Left kidney (tissue), 2 donors: ENCODE measurements around the gene KCNQ1. TPM values are rescaled to one million over a fixed set of nuclear protein-coding genes. Genes with fewer than 3 reads are reported as not detected.
A peak's percentile ranks its signal among the peaks of the same experiment; 100 is the strongest.

Experiments used
- DNase-seq: peaks from one replicate; pipeline ENCODE4 v3.0.0-alpha.2; 2013
- polyA plus RNA-seq: library from polyadenylated mRNA; unstranded; fragments of 120-200 nt; gene quantifications from one replicate; pipeline ENCODE4 v1.2.1, GENCODE V29; 2013; ENCODE audit not compliant: insufficient read length

KCNQ1 gene
- polyA plus RNA-seq, 1 donor, result 9.1 TPM

DNA sequence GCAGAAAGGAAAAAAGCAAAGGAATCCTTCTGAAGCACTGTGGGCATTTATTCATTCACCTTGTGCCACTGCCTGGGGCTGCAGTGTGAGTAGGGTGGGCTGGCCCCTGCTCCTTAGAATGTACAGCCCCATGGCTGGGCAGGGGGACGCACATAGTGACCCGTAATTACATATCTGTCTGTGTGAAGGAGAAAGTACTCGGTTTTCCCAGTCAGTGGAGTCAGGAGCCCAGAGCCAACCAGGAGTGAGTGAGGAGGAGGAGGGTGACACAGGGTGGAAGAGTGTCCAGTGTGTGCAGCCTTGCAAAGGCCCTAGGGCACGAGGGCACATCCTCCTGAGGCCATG is 348.9 kb downstream of the KCNQ1 start:
- no peak for DNase-seq

DNA sequence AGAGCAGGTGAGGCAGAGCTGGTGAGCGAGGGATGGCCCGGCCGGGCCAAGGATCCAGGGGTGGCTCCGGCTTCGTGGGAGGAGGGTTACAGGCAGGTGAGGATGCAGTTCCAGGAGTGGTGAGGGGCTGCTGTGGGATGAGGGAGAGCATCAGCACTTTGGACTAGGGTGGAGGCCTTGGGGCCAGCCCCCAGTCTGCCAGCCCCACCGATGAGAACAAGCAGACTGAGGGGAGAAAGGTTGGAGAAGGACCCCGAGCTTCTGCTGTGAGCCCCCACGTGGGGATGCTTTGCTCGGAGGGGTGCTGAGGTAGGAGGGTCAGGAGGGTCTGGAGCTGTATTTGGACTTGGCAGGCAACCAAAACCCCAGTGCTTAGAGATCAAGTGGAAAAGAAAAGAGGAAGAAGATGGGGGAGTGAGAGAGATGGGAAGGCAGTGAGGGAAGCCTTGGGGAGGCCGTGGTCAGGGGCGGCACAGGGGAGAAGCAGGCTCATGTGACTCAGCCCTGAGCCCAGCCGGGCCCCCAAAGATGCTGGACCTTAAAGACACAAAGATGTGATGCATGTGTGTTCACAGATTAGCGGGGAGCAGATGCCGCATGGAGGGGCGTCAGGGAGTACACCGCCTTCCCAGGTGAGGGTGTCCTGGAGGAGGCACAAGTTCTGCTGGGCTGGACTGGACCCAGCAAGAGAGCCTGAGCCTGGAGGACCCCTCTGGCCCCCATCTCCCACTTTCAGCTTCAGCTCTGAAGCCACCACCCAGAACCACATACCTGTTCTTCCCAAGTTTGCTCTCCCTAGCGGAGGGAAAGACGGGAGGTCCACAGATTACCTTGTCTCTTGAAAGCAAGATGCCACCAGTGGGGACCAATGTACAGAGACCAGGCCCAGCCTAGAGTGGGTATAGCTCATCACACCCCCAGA is 349.5 kb downstream of the KCNQ1 start:
- DNase-seq, result no peak

- no peak for DNase-seq
These were observed 350.1 kb downstream of the KCNQ1 start for GRCh38 chr11:2794968-2795322.

DNA sequence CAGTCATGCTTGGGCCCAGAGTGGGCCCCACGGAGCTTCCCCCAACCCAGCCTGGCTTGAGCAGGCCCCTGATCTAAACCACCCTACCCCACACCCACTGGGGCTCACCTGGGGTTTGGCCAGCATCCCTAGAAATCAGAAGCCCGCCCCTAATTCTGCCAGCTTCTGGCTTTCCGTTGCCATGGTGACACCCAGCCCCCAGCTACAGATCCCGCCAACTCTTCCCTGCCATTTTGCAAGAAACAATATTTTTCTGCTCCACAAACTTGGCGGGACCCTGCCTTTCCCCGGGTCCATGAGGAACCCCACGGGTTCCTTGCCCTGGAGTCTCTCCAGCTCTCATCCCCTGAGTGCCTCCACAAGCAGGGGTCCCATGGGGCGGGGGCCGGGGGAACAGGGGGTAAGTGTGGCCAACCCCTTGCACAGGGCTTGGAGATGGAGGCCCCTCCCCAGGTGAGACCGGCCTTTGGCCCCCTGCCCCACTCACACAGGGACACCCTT is 350.7 kb downstream of the KCNQ1 start:
- no peak for DNase-seq

DNA sequence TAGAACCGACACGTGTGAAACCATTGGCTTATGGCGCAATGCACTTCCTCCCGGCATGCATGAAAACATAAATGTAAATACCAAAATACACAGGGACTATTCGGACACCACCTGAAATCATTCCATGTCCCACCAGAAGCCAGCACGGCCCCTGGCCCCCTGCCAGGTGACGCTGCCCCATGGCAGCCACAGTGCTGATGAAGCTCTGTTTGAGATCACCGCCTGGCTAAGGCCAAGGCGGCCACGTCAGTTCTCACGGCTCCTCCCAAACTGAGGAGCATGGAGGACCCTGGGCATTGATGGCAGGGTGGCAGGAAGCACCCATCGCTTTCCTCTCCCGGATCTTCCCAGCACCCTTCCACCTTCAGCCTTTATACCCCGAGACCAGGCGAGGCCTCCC is 351.3 kb downstream of the KCNQ1 start:
- DNase-seq, result no peak

DNA sequence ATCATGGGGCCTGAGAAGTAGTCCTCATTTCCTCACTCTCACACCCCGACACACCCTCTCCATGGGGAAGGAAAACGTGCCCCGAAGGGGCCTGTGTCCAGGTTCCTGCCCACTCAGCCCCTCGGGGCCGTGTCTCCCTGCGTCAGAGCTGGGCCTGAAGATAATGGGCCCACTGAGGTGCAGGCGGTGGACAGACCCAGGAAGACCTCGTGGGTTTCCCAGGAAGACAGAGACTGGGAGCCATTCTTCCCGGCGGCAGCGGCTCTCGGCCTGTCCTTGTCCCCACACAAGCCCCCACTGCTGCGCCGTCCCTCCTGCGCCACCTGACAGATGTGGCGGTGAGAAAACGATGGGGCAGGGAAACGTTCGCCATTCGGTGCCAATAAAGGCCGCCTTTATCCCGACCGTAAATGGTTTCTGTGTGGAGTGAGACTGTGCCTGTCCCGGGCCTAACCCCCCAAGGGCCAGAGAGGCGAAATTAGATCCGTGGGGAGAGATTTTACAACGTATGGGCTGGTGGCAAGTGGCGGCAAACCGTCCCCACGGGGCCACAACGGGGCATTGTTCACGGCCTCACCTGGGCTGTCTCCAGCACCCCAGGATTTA is 351.8 kb downstream of the KCNQ1 start:
- no peak for DNase-seq

- no peak for DNase-seq
These were observed 352.4 kb downstream of the KCNQ1 start for GRCh38 chr11:2797121-2797711.

GRCh38 chr11:2797741-2798361 is 353.0 kb downstream of the KCNQ1 start:
- DNase-seq, result no peak

GRCh38 chr11:2798951-2799761 is 354.3 kb downstream of the KCNQ1 start:
- DNase-seq, result peak; percentile 68

DNA sequence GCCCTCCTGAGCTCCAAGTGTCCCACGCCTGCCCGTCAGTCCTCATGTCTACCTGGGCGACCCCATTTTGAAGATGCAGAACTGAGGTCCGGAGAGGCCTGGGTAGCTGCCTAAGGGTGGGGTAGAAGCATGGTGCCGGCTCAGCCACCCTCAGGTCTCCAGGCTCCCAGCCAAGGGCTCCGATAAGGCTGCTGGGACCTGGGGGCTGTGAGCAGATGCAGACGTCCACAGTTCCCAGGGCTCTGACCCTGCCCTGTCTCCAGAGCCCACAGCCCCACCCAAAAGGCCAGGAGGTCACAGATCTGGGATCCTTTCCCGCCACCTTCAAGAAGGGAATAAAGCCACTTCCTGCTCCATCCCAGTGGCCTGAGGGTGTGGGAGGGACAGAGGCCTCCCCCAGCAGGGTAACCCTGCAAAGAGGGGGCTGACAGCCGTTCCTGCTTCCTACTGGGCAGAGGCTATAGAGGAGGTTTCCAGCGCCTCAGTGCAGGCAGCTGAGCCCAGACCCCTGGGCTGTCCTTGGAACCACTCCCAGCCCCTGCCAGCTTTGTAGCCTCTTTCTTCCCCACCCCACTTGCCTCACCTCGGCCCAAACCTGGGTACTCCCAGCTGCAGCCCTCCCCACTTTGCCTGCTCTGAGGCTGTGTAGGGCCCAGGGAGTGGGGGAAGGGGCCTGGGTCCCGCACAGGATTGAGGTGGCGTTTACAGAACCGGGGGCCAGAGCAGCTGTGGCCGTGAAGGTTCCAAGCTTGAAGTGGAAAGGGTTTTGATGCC is 355.3 kb downstream of the KCNQ1 start:
- no peak for DNase-seq

DNA sequence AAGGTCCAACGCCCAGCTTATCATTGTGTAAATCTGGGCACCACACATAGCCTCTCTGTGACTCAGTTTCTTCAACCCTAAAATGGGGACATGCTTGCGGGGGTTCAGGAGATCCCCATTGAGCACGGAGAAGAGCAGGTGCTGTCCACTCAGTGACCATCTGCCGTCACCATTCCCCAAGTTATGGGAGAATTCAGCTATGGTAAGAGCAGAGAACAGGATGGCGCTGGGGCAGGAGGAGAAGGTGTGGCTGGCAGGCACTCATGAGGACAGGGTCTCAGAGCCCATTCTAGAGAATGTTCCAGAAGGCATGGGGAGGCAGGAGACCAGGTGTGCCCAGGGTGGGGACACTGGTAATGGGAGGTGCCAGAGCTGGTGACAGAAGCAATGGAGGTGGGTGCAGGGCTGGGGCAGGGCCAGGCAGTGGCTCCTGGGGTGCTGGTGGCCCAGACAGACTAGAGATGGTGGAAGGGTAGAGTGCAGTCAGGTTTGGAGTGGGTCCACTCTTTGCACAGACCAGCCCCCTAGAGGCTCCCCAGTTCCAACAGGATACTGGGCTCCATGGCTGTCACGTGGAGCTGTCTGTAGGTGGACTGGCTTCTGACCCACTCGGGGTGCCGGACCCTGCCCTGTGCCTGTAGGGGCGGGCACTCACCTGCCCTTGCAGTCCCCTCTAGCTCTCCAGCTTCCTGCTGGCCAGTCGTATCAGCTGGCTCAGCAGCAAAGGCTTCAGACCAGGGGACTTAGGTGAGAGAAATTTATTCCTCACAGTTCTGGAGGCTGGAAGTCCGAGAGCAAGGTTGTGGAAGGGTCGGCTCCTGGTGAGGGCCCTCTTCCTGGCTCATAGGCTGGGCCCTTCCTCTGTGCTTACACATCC is 356.1 kb downstream of the KCNQ1 start:
- no peak for DNase-seq

DNA sequence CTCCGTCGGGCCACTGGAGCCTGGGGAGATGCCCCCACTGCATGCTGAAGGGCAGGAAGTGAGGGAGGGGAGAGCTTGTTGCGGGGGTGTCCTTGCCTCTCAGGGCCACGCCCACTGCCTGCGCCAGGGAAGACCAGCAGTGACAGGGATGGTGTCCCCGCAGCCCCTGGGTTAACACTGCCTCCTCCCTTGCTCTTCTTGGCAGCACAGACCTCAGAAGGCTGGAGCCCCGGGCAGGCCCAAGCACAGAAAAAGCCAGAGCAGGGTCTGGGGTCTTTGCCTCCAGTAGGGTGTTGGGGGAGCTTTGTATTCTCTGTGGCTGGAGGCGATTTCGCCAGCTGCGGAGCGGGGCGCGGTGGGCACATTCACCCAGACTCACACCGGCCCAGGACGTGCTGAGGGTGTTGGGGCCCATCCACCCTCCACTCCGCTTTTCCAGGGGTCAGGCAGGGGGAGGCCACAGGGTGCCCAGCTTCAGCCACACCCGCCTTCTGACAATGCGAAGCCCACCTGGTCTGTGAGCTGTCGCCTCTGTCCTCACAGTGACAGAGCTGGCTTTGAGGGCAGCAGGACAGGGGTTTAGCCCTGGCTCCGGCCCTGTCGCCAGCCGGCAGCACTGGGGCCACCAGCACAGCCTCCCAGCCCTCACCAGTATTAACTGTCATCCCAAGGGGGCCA is 357.0 kb downstream of the KCNQ1 start:
- DNase-seq, result no peak

- no peak for DNase-seq
These were observed 357.8 kb downstream of the KCNQ1 start for GRCh38 chr11:2802389-2803185.

DNA sequence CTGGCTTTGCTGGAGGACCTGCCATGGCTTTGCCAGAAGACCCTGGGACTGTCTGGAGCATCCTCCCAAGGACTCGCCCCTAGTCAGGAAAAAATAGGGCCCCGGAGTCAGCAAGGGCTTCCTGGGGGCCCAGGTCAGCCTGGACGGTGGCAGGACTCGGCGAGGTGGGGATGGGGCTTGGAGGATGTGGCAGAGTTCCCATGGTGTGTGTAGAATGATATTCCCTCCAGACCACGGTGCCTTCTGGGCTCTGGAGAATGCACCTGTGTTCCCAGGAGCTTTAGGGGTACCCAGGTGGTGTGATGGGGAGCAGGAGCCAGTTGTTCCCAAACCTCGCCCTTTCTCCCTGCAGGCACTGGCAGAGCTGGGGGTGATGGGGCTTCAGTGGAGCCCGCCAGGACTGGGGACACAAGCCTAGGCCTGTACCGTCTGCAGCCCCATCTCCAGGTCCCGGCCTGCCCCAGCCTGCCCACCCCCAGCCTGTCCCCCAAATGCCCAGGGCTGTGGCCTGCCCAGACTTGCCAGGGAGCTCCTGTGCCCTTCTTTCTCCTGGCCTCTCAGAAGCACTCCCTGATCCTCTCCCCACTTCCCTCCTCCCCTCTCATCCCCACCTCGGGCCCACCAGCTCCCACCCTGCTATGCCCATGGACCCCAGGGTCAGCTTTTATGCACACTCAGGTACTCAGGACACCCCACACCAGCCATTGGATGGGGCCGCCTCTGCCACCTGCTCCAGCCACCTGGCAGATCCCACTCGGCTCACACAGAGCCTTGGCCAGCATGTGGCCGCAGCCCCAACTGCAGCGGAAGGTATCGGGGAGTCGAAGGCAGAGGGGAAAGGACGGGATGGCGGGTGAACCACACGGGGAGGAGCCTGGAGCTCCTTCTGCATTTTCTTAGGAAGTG is 358.6 kb downstream of the KCNQ1 start:
- DNase-seq, result no peak

GRCh38 chr11:2804189-2804588 is 359.4 kb downstream of the KCNQ1 start:
- no peak for DNase-seq

- no peak for DNase-seq
These were observed 360.0 kb downstream of the KCNQ1 start for GRCh38 chr11:2804701-2805387.
